ENCODE data around the gene MPG. TPM values are rescaled to one million over a fixed set of nuclear protein-coding genes. Genes with fewer than 3 reads are reported as not detected.
A peak's percentile ranks its signal among the peaks of the same experiment; 100 is the strongest.

Gene MPG
- total RNA-seq, 4 donors from 2014 or later: 46.8 to 84.8 (median 61.0) TPM

GRCh38 chr16:47234-47633 lies 30.8 kb upstream of the MPG start:
- H3K4me3 ChIP-seq (ENCODE audit: low read depth, poor library complexity, severe bottlenecking): no peak overlapping the region
- TF ChIP-seq POLR2A (IDR thresholded peaks at IDR 0.05) (no peak), CTCF (IDR thresholded peaks at IDR 0.05) (no peak)
- intact Hi-C loops (cut with DNase I; ENCODE audit: low total_unique reads): no loop called here
- DNase-seq (ENCODE audit: low spot score in 2 of 2): no peak
- WGBS, 2 donors: 92 to 93% methylated on average over 7 of the region's 7 CpGs

- no peak for TF ChIP-seq POLR2A (IDR thresholded peaks at IDR 0.05)
- intact Hi-C loops (cut with DNase I; ENCODE audit: low total_unique reads): no loop called here
- H3K4me3 ChIP-seq (ENCODE audit: low read depth, poor library complexity, severe bottlenecking): no peak overlapping the region
- no peak for DNase-seq (ENCODE audit: low spot score in 2 of 2)
- WGBS, 2 donors: 92 to 93% methylated on average over 15 of the region's 15 CpGs
Observed at GRCh38 chr16:50769-51591, 27.0 kb upstream of the MPG start.

GRCh38 chr16:53346-54236 lies 24.4 kb upstream of the MPG start, which contains the start of the genes POLR3K and SNRNP25:
Gene POLR3K, minus strand, starts transcription at chr16:53608. Its CDS starts 22 bp downstream, at chr16:53586.
Gene SNRNP25, plus strand, starts transcription at chr16:53828. Its CDS starts 189 bp downstream, at chr16:54017.
- intact Hi-C loops (cut with DNase I; ENCODE audit: low total_unique reads): no loop called here
- peak within 1 kb of the TSS; percentile 63 for H3K4me3 ChIP-seq (ENCODE audit: low read depth, poor library complexity, severe bottlenecking)
- TF ChIP-seq POLR2A (IDR thresholded peaks at IDR 0.05) (no peak), CTCF (IDR thresholded peaks at IDR 0.05) (no peak)
- DNase-seq (ENCODE audit: low spot score in 2 of 2): peak; percentile 99 to 100
- WGBS, 2 donors: 0 to 1% methylated on average over 22 to 79 of the region's 91 CpGs

- 42 to 51% methylated on average over 12 of the region's 12 CpGs for WGBS, 2 donors
- TF ChIP-seq CTCF (IDR thresholded peaks at IDR 0.05): no peak
- no peak for TF ChIP-seq POLR2A (IDR thresholded peaks at IDR 0.05)
- intact Hi-C loops (cut with DNase I; ENCODE audit: low total_unique reads): no loop called here
- peak overlapping the region; percentile 63 for H3K4me3 ChIP-seq (ENCODE audit: low read depth, poor library complexity, severe bottlenecking)
- DNase-seq (ENCODE audit: low spot score in 2 of 2): no peak
Observed at GRCh38 chr16:54237-54581, 23.8 kb upstream of the MPG start.

GRCh38 chr16:55571-56136 lies 22.4 kb upstream of the MPG start:
- H3K4me3 ChIP-seq (ENCODE audit: low read depth, poor library complexity, severe bottlenecking): no peak overlapping the region
- intact Hi-C loops (cut with DNase I; ENCODE audit: low total_unique reads): no loop called here
- TF ChIP-seq POLR2A (IDR thresholded peaks at IDR 0.05): no peak
- TF ChIP-seq CTCF (IDR thresholded peaks at IDR 0.05): no peak
- WGBS, 2 donors: 74 to 84% methylated on average over 11 of the region's 11 CpGs
- DNase-seq (ENCODE audit: low spot score in 2 of 2): no peak

All from lower leg skin (tissue), 4 donors.